GM19324 (cell line): ENCODE results near the gene GABBR2.
"Not testable (repeated sequence)": the region's sequence is repeated elsewhere in the genome, so short reads cannot be mapped to it uniquely, and the experiment has no call there.

Source experiments
- ATAC-seq: cut with Tn5 transposase; IDR thresholded peaks from one replicate; pipeline ENCODE4 v1.9.1; 2021; ENCODE audit warnings: mild to moderate bottlenecking, moderate library complexity; ENCODE audit not compliant: unreplicated experiment, low FRiP score

GABBR2 gene

DNA sequence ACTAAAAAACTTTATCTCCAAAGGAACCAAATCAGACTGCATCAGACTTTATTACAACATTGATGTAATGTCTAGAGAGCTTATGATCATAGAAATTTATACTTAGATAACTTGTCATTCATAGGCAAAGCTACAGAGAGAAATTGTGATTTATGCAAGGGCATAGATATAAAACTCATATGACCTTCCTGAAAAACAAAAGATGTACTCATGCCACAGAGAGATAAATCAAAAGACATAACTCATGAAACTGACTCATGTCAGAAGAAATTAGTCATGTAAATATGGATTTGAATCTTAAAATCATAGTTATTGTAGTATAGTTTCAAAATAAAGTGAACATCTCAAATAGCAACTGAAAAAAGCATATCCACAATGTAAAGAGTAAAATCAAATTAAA, 186.2 kb downstream of the GABBR2 start:
- ATAC-seq: no peak

DNA sequence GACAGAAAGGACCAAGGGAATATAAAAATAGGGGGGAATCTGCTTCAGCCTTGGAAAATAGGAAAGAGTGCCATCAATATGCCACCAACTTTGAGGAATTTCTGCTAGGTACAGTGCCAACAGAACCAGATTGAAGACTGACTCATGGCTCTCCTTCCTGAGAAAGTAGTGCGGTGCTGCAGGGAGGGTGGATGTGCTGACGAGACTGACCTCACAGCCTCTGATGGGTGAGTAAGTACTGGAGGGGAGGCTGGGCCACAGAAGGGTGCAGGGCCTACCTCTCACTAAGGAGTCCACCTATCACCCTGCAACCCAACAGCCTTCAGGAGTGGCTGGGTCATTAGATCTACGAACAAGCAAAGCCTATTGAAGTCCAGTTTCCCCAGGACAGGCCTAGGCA, 187.6 kb downstream of the GABBR2 start:
- no peak for ATAC-seq

DNA sequence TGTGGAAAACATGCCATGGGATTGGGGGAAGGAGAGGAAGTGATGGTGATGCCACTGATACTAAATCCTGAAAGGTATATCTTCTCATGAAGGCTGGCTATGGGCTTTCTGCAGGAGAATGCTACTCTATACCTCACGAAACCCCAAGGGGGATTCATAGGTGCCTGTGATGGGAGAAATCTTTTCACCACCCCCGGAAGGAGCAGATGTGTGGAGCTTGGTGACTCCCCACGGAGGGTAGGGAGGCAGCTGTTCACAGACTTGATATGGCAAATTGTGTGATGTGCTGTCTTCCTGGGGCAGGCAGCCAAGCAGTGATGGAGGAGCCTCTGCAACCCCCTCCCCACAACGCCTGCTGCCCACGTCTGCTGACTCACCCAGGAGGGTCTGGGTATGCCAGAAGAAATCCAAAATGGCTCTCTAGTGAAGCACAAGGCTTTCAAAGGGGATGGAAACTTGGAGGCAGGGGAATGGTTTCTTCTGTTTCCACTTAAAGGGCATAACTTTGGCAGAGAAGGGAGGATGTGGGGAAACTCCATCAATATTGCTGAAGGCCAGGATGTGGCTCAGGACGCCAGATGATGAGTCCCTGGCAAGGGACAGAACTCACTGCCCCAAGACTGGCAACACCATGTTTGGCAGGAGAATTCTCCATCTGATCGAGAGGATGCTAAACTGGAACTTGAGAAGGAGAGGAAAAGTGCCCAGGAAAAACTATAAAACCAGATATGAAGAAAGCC, 188.3 kb downstream of the GABBR2 start:
- no peak for ATAC-seq

DNA sequence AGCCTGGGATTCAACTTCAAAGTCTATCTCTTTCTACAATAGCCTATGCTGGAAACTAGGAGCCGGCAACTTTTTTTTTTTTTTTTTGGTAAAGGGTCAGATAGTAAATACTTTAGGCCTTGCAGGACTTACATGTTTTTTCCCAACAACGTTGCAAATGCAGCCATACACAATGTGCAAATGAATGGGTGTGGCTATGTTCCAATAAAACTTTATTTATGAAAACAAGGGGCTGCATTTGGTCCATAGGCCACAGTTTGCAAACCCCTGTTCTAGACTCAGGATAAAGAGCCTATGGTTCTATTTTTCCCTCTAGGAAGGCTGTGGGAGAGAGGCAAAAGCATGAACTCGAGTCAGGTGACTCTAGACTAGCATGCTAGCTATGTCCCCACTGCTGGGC, 189.1 kb downstream of the GABBR2 start:
- ATAC-seq: no peak

DNA sequence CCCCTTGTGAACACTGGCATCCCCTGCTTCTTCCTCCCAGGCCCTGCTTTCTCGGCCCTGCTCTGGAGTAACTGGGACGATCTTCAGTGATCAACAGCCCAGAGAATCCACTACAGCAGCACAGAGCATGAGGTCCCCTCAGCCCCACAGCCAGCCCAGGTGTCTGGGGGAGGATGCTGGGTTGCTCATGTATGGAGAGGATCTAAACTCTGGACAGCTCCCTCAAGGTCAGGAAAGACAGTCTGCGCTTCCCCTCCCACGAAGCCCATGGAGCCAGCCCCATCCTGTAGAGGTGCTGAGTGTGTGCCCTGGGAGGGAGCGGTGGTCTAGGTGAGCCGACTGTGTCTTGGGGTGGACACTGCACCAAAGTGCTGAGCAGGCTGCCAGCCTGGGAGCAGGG, 190.2 kb downstream of the GABBR2 start:
- no peak for ATAC-seq

DNA sequence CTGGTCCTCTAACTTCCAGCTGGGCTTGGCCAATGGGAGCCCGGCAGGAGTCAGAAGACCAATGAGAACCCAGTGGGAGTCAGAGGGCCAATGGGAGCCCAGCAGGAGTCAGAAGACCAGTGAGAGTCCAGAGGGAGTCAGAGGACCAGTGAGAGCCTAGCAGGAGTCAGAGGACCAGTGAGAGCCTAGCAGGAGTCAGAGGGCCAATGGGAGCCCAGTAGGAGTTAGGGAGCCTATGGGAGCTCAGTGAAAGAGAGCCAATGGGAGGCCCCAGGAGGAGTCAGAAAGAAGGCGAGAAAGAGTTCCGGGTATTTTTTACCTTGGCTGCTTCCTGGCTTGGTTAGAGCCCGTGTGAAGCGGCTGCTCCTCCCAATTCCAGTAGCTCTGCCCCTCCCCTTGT, 191.0 kb downstream of the GABBR2 start:
- ATAC-seq: no peak

DNA sequence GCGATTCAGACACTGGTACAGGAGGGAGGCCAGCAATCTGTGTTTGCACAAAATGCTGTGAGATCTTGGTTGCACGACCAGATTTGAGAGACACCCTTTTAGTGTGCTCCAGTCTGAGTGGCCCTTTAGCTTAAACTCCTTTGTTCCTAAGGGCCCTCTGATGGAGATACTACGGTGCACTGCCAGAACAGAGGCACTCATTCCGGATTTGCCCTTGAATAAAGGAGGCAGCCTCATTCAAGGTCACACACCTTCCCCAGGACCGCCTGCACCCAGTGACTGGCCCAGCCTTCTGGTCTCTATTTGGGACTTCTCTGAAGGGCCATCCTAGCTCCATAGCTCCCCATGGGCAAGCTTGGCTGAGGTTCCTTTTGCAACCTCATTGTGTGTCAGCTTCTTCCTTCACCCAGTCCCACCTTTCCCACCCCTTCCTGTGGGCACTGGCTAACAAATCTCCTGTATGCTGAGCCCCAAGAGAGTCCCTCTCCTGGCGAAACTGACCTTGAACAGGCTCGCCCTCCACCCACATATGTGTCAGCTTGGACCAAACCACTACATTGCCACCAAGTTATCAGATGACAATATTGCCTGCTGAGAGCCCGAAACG, 191.7 kb downstream of the GABBR2 start:
- no peak for ATAC-seq

DNA sequence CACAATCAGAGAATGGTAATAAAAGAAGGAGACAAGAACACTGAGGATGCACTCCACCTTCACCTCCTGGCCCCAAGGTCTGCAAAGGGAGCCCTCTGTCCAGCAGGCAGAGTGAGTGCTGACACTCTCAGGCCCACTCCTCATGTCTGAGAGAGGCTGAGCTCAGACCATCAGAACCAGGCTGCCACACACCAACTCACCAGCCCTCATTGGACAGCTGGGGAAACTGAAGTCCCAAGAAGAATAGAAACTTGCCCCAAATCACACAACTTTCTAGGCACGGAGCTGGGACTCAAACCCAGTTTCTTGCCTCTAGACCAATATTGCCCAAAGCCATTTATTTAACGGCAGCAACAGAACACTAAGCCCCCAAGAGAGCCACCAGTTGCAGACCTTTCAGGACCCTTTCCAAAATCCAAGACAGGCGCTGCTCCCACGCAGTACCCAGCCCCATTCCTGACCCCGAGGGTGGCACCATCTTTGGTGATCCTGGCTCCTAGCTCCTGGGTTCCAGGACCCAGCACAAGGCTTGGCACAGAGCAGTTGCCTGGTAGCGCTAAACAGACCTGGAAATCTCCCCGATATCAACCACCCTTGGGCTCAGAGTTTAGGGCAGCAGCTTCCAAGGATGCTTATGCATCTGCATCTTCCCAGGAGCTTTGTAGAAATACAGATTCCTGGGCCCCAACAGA, 192.4 kb downstream of the GABBR2 start:
- no peak for ATAC-seq

DNA sequence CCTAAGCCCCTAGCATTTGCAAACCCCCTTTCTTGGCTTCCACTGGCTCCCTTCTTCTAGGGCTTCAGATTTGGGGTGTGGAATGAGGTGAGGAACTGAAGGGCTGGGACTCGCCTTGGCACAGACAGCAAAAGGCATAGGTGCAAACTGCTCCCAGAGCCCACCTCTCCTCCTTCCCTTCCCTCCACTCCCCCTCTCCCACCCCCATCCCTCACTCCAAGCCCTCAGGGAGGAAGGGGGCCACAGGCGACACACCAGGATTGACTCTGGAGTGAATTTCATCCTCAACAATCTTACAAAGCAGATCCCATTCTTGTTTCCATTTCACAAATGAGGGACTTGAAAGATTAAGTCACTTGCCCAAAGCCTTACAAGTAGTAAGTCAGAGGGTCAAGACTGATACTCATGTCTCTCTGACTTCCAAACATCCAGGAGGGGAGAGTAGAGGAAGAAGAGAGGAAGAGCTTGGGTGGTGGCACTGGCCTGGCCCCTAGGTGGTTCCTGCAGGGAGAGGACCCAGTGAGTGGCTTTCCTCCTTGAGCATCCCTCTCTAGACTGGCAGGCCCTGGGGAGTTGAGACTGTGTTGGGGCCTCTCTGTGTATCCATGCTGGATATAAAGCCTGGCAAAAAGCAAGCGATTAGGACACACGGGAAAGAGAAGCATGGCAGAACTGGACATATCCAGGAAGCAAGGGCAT, 193.1 kb downstream of the GABBR2 start:
- no peak for ATAC-seq

DNA sequence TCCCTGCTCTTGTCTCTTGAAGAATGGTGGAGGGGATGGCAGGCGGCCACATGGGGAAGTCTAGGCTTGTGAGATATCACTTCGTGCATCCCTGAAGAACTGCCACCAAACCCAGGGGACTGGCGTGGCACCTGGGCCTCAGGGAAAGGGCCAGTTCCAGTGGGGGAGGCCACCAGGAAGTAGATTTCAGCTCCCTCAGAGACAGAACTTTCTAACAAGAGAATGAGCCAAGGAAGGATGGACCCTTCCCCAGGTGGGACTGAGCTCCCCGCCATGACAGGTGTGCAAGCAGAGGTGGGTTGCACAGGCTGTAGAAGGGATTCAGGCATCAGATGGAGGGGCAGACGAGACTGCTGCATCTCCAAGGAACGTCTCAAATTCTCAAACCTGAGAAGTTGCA, 193.9 kb downstream of the GABBR2 start:
- no peak for ATAC-seq

DNA sequence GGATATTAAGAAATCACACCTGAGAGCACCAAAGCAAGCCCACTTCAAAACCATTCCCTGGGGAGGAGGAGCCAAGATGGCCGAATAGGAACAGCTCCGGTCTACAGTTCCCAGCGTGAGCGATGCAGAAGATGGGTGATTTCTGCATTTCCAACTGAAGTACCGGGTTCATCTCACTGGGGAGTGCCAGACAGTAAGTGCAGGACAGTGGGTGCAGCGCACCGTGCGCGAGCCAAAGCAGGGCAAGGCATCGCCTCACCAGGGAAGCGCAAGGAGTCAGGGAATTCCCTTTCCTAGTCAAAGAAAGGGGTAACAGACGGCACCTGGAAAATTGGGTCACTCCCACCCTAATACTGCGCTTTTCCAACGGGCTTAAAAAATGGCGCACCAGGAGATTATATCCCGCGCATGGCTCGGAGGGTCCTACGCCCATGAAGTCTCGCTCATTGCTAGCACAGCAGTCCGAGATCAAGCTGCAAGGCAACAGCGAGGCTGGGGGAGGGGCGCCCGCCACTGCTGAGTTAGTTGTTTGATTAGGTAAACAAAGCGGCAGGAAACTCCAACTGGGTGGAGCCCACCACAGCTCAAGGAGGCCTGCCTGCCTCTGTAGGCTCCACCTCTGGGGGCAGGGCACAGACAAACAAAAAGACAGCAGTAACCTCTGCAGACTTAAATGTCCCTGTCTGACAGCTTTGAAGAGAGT, 200.4 kb downstream of the GABBR2 start:
- not testable (repeated sequence) for ATAC-seq

DNA sequence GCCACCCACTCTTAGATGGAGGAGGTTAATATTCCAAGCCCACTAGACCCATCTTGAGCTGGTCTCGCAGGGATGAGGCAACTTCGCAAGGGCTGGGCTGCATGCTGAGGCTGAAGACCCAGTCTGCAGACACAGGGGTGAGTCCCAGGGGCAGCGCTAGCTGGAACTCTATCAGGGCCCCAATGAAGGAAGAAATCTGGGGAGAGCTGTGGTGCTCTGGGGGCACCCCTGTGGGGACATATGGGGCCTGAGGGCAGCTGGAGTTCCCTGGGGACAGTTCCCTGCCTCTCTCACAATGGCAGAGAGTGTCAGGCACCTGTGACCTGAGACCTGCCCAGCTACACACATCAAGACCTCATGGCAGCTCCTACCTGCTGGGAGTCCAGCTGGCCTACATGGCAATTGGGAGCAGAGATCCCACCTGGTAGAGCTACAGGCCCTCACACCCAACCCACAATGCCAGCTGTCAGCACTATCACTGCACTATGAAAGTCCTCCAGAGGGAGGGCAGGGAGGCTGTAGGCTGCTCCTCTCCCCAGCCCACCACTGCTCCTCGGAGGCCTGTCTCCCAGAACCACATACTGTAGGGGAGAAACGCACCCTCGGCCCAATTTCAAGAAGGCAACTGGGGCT, 202.2 kb downstream of the GABBR2 start:
- ATAC-seq: no peak

DNA sequence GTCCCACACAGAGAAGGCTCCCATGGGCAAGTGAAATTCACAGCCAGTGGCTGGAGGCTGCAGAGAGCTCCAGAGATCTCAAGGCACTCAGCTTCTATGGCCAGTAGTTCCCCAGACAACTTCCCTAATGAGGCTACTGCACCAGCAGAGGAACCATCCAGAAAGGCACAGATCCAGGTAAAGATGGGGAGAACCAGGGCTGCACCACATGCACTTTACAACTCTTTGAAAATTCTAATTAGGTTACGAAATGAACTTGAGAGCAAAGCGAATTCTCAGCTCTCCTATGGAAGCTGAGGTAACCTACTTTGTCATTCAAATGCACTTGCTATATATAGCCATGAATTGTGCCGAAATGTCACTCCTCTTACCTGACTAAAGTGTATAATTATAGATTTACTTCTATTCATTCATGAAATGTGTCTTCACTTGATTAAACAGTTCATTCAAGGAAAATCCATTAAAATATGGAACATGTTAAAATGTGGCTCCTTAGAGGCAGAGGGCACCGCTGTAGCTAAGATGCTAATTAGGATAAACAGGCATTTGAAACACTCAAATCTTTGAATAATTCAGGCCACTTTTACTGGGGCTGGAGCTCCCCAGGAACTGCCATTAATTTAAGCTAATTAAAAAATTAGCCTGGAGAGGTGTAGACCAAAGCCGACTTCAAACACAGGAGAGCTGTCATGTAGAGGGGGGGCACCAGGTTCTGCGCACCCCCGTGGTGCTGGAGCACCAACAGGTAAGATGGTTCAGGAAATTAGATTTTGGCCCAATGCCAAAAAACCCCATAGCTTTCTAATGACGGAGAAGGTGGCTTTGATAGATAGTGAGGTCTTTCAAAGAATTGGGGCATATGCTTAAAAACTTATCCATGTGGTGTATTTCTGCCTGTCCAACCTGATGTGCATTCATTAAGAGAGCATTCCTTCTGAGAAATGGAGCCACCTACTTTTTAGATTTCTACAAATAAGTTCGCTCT, 204.1 kb downstream of the GABBR2 start:
- no peak for ATAC-seq

DNA sequence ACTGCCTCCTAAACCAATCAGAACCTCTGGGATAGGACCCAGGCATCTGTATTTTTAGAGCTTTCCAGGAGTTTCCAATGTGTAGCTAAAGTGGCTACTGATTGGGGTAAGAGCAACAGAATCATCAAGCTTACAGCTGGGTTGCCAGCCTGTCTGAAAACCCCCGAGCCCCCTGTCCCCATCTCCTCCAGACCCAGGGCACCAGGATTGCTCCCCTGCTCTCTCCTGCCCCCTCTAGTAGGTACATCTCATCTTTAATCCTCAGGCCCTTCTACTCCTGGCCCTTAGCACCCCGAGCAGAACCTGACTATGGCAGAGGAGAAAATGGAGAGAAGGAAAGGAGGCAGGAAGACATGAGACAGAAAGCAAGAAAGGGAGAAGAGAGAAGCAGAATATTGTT, 204.9 kb downstream of the GABBR2 start:
- ATAC-seq: no peak

DNA sequence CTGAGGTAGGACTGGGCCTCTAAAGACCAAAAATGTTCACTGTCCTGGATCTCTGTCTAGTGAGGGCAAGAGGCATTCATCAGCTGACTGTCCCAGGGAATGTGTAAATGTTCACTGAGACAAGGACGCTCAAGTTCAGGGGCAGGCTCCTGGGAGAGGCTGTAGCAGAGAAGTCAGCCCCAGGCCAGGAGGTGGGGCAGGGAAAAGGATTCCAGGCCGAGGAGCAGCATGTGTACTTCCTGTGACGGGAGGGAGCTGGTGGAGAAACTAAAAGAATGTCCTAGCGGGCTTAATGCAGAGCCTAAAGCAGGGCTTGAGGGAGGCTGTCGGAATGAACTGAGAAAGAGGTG, 205.8 kb downstream of the GABBR2 start:
- no peak for ATAC-seq

DNA sequence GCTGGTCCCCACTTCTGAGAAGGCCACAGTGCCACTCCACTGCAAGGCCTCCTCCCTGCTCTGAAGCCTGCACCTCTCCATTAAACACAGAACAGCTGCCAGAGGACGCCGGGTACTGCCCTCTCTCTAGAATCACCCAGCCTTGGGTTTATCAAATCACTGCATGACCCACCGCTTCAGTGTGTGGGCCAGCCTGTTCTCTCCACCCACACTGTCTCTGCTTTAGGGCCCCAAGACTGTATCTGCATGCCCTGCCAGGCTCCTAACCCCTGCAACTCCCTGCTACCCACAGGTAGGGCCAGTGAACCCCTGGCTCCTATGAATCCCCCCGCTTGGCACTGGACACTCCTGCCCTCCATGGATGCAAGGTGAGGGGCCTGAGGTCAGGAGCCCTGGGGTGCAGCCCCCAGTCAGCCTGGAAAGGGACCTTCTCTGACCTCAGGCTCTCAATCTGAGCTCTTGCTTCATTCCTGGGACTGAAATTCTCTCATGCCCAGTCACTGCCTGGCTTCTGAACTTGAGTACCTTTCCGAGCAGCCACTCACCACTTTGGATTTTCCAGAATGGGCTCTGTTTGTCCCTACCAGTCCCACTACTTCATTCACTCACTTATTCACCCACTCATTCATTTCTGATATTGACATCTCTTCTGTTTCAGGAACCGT, 206.3 kb downstream of the GABBR2 start:
- ATAC-seq: no peak

DNA sequence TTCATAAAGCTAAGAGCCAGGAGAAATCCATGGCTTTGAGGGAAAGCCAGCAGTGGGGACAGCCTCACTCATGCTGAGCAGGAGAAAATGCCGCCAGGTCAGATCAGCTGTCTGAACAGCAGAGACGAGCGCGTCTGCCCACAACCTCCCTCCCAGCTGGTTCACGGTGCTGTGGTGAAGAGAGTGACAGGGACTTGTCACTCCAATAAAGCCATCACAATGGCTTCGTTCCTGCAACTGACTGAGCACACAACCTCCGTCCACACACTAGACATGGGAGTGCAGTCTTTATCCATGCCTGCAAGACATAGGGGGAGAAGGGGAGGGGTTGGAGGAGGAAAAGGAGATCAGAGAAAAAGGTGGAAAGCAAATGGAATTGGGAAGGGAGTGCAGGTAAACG, 206.9 kb downstream of the GABBR2 start:
- ATAC-seq: no peak

DNA sequence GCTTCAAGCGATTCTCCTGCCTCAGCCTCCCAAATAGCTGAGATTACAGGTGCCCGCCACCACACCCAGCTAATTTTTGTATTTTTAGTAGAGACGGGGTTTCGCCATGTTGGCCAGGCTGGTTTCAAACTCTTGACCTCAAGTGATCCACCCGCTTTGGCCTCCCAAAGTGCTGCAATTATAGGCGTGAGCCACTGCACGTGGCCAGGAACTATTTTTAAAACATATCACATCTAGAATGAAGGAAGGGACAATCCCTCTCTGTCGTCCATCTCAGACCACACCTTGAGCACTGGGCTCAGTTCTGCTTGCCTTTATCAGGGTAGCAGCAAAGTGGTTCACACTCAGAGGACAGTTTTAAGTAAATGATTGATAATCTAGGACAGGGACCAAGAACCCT, 207.5 kb downstream of the GABBR2 start:
- ATAC-seq: not testable (repeated sequence)
